ENCODE data around the gene CLIP3.

DNA sequence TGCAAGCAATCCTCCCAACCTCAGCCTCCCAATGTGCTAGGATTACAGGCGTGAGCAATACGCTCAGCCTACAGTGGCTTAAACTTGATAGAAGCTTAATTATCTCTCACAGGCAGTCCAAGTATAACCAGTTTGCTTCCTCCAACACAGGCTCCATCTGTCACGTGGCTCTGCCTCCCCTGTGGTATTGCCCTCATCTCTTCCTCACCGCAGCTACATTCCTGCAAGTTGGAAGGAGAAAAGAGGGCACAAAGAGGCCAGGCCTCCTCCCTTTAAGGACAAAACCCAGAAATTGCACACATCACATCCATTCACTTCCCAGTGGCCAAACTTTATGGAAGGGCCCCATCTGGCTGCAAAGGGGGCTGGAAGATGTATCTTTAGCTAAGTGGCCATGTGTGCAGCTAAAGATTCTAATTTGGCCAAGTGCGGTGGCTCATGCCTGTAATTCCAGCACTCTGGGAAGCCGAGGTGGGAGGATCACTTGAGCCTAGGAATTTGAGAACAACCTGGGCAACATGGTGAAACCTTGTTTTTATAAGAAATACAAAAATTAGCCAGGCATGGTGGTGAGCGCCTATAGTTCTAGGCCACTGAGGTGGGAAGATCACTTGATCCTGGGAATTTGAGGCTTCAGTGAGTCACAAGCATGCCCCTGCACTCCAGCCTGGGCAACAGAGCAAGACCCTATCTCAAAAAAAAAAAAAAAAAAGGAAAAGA lies 40.8 kb downstream of the CLIP3 start:
- TF ChIP-seq NONO (IDR thresholded peaks at IDR 0.05; ENCODE audit: low read depth in 2 of 2, low read length in 1 of 2): no peak
- no peak for TF ChIP-seq ILK (tag; IDR thresholded peaks at IDR 0.05; ENCODE audit: borderline replicate concordance, low read depth)
- no peak for TF ChIP-seq BRF1 (IDR thresholded peaks at IDR 0.05; ENCODE audit: borderline replicate concordance, extremely low read depth, insufficient read length)
- TF ChIP-seq, protein P1, sequence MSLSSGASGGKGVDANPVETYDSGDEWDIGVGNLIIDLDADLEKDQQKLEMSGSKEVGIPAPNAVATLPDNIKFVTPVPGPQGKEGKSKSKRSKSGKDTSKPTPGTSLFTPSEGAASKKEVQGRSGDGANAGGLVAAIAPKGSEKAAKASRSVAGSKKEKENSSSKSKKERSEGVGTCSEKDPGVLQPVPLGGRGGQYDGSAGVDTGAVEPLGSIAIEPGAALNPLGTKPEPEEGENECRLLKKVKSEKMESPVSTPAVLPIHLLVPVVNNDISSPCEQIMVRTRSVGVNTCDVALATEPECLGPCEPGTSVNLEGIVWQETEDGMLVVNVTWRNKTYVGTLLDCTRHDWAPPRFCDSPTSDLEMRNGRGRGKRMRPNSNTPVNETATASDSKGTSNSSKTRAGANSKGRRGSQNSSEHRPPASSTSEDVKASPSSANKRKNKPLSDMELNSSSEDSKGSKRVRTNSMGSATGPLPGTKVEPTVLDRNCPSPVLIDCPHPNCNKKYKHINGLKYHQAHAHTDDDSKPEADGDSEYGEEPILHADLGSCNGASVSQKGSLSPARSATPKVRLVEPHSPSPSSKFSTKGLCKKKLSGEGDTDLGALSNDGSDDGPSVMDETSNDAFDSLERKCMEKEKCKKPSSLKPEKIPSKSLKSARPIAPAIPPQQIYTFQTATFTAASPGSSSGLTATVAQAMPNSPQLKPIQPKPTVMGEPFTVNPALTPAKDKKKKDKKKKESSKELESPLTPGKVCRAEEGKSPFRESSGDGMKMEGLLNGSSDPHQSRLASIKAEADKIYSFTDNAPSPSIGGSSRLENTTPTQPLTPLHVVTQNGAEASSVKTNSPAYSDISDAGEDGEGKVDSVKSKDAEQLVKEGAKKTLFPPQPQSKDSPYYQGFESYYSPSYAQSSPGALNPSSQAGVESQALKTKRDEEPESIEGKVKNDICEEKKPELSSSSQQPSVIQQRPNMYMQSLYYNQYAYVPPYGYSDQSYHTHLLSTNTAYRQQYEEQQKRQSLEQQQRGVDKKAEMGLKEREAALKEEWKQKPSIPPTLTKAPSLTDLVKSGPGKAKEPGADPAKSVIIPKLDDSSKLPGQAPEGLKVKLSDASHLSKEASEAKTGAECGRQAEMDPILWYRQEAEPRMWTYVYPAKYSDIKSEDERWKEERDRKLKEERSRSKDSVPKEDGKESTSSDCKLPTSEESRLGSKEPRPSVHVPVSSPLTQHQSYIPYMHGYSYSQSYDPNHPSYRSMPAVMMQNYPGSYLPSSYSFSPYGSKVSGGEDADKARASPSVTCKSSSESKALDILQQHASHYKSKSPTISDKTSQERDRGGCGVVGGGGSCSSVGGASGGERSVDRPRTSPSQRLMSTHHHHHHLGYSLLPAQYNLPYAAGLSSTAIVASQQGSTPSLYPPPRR (CRISPR knock-in tag; IDR thresholded peaks at IDR 0.05; ENCODE audit: borderline replicate concordance): no peak

All from K562 (cell line).